SK-N-SH (cell line): Measurements from ENCODE around the gene ANKS1B.

Experiments used
- FOXM1 ChIP-seq: IDR thresholded peaks from 2 replicates; pipeline ENCODE4 v1.4.0; 2012; ENCODE audit warnings: low read depth, mild to moderate bottlenecking
- POLR2AphosphoS5 ChIP-seq: IDR thresholded peaks from 2 replicates; pipeline ENCODE4 v1.6.1; 2012; ENCODE audit warnings: low read depth, low read length
- TAF1 ChIP-seq: IDR thresholded peaks from 2 replicates; pipeline ENCODE4 v1.6.1; 2012; ENCODE audit warnings: low read depth, mild to moderate bottlenecking, low read length, moderate library complexity, borderline replicate concordance
- TF ChIP-seq, protein P1 (sequence below): fragments of 200-600 bp; sonication (generic); IDR thresholded peaks from 2 replicates; pipeline ENCODE4 v1.6.1; 2017; ENCODE audit warnings: antibody characterized with exemption, mild to moderate bottlenecking, moderate library complexity
- TF ChIP-seq, protein P2 (sequence below): IDR thresholded peaks from 2 replicates; pipeline ENCODE4 v1.6.1; 2012; ENCODE audit warnings: mild to moderate bottlenecking, low read depth, low read length, moderate library complexity
- TF ChIP-seq, protein P3 (sequence below): fragments of 150-350 bp; IDR thresholded peaks from 2 replicates; pipeline ENCODE4 v1.6.1; 2017; ENCODE audit warnings: antibody characterized with exemption, low read length, low read depth, borderline replicate concordance
- TF ChIP-seq, protein P4 (sequence below): IDR thresholded peaks from 2 replicates; pipeline ENCODE4 v1.4.0; 2012; ENCODE audit warnings: low read depth

DNA sequence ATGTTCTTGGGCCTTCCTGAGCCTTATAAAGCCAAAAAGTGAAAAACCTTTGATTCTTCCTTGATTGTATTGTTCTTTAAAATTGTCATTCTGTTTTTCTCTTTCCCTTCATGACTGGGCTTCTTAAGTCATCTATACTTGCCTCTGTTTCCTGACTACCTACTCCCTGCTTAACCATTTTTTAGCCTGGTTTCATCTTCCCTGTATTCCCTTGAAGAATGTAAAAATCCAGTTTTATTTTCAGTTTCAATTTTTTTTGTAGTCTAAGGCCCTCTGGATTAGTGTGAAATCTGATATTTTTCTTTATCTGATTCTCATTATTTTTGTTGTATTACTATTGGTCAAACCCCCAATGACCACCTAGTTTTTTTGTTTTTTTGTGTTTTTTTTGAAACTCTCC lies 1293.4 kb downstream of the ANKS1B start:
- TF ChIP-seq POLR2AphosphoS5 (no peak), TAF1 (no peak), FOXM1 (no peak)
- TF ChIP-seq, protein P1, sequence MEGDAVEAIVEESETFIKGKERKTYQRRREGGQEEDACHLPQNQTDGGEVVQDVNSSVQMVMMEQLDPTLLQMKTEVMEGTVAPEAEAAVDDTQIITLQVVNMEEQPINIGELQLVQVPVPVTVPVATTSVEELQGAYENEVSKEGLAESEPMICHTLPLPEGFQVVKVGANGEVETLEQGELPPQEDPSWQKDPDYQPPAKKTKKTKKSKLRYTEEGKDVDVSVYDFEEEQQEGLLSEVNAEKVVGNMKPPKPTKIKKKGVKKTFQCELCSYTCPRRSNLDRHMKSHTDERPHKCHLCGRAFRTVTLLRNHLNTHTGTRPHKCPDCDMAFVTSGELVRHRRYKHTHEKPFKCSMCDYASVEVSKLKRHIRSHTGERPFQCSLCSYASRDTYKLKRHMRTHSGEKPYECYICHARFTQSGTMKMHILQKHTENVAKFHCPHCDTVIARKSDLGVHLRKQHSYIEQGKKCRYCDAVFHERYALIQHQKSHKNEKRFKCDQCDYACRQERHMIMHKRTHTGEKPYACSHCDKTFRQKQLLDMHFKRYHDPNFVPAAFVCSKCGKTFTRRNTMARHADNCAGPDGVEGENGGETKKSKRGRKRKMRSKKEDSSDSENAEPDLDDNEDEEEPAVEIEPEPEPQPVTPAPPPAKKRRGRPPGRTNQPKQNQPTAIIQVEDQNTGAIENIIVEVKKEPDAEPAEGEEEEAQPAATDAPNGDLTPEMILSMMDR: no peak
- TF ChIP-seq, protein P2, sequence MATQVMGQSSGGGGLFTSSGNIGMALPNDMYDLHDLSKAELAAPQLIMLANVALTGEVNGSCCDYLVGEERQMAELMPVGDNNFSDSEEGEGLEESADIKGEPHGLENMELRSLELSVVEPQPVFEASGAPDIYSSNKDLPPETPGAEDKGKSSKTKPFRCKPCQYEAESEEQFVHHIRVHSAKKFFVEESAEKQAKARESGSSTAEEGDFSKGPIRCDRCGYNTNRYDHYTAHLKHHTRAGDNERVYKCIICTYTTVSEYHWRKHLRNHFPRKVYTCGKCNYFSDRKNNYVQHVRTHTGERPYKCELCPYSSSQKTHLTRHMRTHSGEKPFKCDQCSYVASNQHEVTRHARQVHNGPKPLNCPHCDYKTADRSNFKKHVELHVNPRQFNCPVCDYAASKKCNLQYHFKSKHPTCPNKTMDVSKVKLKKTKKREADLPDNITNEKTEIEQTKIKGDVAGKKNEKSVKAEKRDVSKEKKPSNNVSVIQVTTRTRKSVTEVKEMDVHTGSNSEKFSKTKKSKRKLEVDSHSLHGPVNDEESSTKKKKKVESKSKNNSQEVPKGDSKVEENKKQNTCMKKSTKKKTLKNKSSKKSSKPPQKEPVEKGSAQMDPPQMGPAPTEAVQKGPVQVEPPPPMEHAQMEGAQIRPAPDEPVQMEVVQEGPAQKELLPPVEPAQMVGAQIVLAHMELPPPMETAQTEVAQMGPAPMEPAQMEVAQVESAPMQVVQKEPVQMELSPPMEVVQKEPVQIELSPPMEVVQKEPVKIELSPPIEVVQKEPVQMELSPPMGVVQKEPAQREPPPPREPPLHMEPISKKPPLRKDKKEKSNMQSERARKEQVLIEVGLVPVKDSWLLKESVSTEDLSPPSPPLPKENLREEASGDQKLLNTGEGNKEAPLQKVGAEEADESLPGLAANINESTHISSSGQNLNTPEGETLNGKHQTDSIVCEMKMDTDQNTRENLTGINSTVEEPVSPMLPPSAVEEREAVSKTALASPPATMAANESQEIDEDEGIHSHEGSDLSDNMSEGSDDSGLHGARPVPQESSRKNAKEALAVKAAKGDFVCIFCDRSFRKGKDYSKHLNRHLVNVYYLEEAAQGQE: no peak
- TF ChIP-seq, protein P3, sequence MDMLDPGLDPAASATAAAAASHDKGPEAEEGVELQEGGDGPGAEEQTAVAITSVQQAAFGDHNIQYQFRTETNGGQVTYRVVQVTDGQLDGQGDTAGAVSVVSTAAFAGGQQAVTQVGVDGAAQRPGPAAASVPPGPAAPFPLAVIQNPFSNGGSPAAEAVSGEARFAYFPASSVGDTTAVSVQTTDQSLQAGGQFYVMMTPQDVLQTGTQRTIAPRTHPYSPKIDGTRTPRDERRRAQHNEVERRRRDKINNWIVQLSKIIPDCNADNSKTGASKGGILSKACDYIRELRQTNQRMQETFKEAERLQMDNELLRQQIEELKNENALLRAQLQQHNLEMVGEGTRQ: no peak
- TF ChIP-seq, protein P4, sequence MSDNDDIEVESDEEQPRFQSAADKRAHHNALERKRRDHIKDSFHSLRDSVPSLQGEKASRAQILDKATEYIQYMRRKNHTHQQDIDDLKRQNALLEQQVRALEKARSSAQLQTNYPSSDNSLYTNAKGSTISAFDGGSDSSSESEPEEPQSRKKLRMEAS: no peak
